Body of pancreas (tissue), 4 donors: ENCODE measurements around the gene OR56A1. TPM values are rescaled to one million over a fixed set of nuclear protein-coding genes. Genes with fewer than 3 reads are reported as not detected.
"Not testable (repeated sequence)": the region's sequence is repeated elsewhere in the genome, so short reads cannot be mapped to it uniquely, and the experiment has no call there.

ENCODE experiments used
- ATAC-seq: fragments of 150-250 bp; one replicate; pipeline ENCODE4 v1.9.1; 2016
- DNase-seq, 4 donors: peaks; one replicate each; pipeline ENCODE4 v3.0.0-alpha.2; 2019
- H3K27ac ChIP-seq, 4 donors: fragments of 200-600 bp; sonication (generic); 1 replicate in 3 of 4; 2 replicates in 1 of 4; pipeline versions ENCODE4 v1.5.1 to v1.6.1; 2016 to 2019; ENCODE audit warnings: mild to moderate bottlenecking in 1 of 4, mixed read lengths in 1 of 4, moderate library complexity in 1 of 4
- H3K27me3 ChIP-seq, 2 donors: fragments of 200-600 bp; sonication (generic); one replicate each; pipeline ENCODE4 v1.6.0; 2016; ENCODE audit warnings: mild to moderate bottlenecking in 1 of 2
- H3K36me3 ChIP-seq, 2 donors: fragments of 200-600 bp; sonication (generic); replicated peaks in 1 of 2; 2 replicates each; pipeline ENCODE4 v1.5.1; 2016; ENCODE audit warnings: low read depth in 2 of 2; ENCODE audit not compliant: insufficient read depth in 1 of 2
- H3K4me1 ChIP-seq: fragments of 200-600 bp; sonication (generic); one replicate; pipeline ENCODE4 v1.6.0; 2016
- H3K4me3 ChIP-seq, 2 donors: fragments of 200-600 bp; sonication (generic); 1 replicate in 1 of 2; 2 replicates in 1 of 2; pipeline ENCODE4 v1.5.1; 2016 to 2019
- H3K9me3 ChIP-seq, 3 donors: fragments of 200-600 bp; sonication (generic); 1 replicate in 2 of 3; 2 replicates in 1 of 3; pipeline ENCODE4 v1.5.1; 2016
- CTCF ChIP-seq, 7 experiments: fragments of 450-650 bp in 4 of 7; fragments of 200-600 bp in 3 of 7; sonication (generic) in 3 of 7; IDR thresholded peaks; one replicate each; pipeline ENCODE4 v1.5.1; 2016 to 2019; ENCODE audit warnings: antibody characterized with exemption in 7 of 7
- POLR2A ChIP-seq, 3 donors: fragments of 450-650 bp; IDR thresholded peaks; one replicate each; pipeline ENCODE4 v1.6.1; 2016; ENCODE audit warnings: antibody characterized with exemption in 3 of 3, mild to moderate bottlenecking in 2 of 3
- WGBS, 2 donors: methylation state at CpG; one replicate each; pipeline ENCODE4 v1.1.5; 2017; 5-methylcytosine and 5-hydroxymethylcytosine counted together
- intact Hi-C: fragments of 100-400 bp; cut with DNase I; formaldehyde crosslinking; loops from one replicate; pipeline ENCODE4 v1.15.1; 2023
- total RNA-seq, 2 donors: library from RNA; depleted of rRNA; stranded (reverse); fragments of >200 nt; gene quantifications; one replicate each; pipeline ENCODE4 v1.1.0, GENCODE V29; 2016

The OR56A1 gene
- not detected for total RNA-seq

- Histone ChIP-seq H3K9me3 (no peaks in the 10 kb centered on the region), H3K4me3 (no peak within 1 kb of the TSS), H3K4me1 (no peaks in the 10 kb centered on the region), H3K36me3 (no peaks in the 10 kb centered on the region), H3K27me3 (no peaks in the 10 kb centered on the region), H3K27ac (no peak within 1 kb of the TSS)
- DNase-seq, result no peak
- intact Hi-C loops, result no loop called here
- no peak for ATAC-seq
- 56 to 64% methylated on average over 1 of the region's 1 CpG for WGBS, 2 donors
- TF ChIP-seq CTCF (IDR thresholded peaks at IDR 0.05) (no peak), POLR2A (IDR thresholded peaks at IDR 0.05) (no peak)
Observed at GRCh38 chr11:6030708-6031405, at the start of gene OR56A1. Gene OR56A1, minus strand, starts transcription at chr11:6030758. Its CDS starts 3,066 bp downstream, at chr11:6027692.

GRCh38 chr11:6079463-6079862 is 48.9 kb upstream of the OR56A1 start:
- no peaks in the 10 kb centered on the region for H3K4me1 ChIP-seq
- peaks cover 0 to 6% (median 0%) of the 10 kb centered on the region in 3 donors for H3K9me3 ChIP-seq
- 67 to 81% methylated on average over 4 of the region's 4 CpGs for WGBS, 2 donors
- no peak for ATAC-seq
- no peak for DNase-seq
- no peaks in the 10 kb centered on the region for H3K36me3 ChIP-seq
- H3K27ac ChIP-seq, result no peak overlapping the region
- no peak overlapping the region for H3K4me3 ChIP-seq
- no peak for TF ChIP-seq POLR2A (IDR thresholded peaks at IDR 0.05)
- TF ChIP-seq CTCF (IDR thresholded peaks at IDR 0.05), result no peak
- no peaks in the 10 kb centered on the region for H3K27me3 ChIP-seq
- intact Hi-C loops, result no loop called here

GRCh38 chr11:6077723-6078122 is 47.2 kb upstream of the OR56A1 start:
- H3K4me3 ChIP-seq, result no peak overlapping the region
- intact Hi-C loops, result no loop called here
- DNase-seq, result no peak
- ATAC-seq, result no peak
- H3K4me1 ChIP-seq, result no peaks in the 10 kb centered on the region
- no peaks in the 10 kb centered on the region for H3K36me3 ChIP-seq
- H3K9me3 ChIP-seq, result peaks cover 0 to 6% (median 0%) of the 10 kb centered on the region in 3 donors
- H3K27me3 ChIP-seq, result no peaks in the 10 kb centered on the region
- H3K27ac ChIP-seq, result no peak overlapping the region
- WGBS, 2 donors, result 78 to 85% methylated on average over 6 of the region's 6 CpGs
- TF ChIP-seq POLR2A (IDR thresholded peaks at IDR 0.05), result no peak
- TF ChIP-seq CTCF (IDR thresholded peaks at IDR 0.05), result no peak

GRCh38 chr11:6076443-6076842 is 45.9 kb upstream of the OR56A1 start:
- H3K4me1 ChIP-seq, intact Hi-C loops, H3K4me3 ChIP-seq, DNase-seq, H3K27ac ChIP-seq, ATAC-seq, H3K36me3 ChIP-seq, H3K27me3 ChIP-seq, H3K9me3 ChIP-seq: not testable (repeated sequence)
- 56 to 58% methylated on average over 2 of the region's 2 CpGs for WGBS, 2 donors

GRCh38 chr11:6067502-6067901 is 36.9 kb upstream of the OR56A1 start:
- Histone ChIP-seq H3K27me3 (no peaks in the 10 kb centered on the region), H3K4me3 (no peak overlapping the region), H3K36me3 (no peaks in the 10 kb centered on the region), H3K9me3 (no peaks in the 10 kb centered on the region), H3K4me1 (no peaks in the 10 kb centered on the region), H3K27ac (no peak overlapping the region)
- DNase-seq, result no peak
- intact Hi-C loops, result no loop called here
- TF ChIP-seq POLR2A (IDR thresholded peaks at IDR 0.05) (no peak), CTCF (IDR thresholded peaks at IDR 0.05) (no peak)
- 69 to 71% methylated on average over 4 of the region's 4 CpGs for WGBS, 2 donors
- ATAC-seq, result no peak
